HL-60 (cell line): Measurements from ENCODE around the gene FLACC1.

Source experiments
- CTCF ChIP-seq: IDR thresholded peaks from one replicate; pipeline ENCODE4 v1.5.1; 2011; ENCODE audit warnings: low read length, control low read depth, inconsistent platforms; ENCODE audit not compliant: insufficient read depth
- POLR2AphosphoS5 ChIP-seq: IDR thresholded peaks from 2 replicates; pipeline ENCODE4 v1.6.1; 2012; ENCODE audit warnings: low read depth
- REST ChIP-seq: IDR thresholded peaks from 2 replicates; pipeline ENCODE4 v1.6.1; 2012; ENCODE audit warnings: low read depth; ENCODE audit not compliant: insufficient replicate concordance

- TF ChIP-seq CTCF, result no peak
- TF ChIP-seq POLR2AphosphoS5, result no peak
- no peak for TF ChIP-seq REST
Observed at GRCh38 chr2:201322772-201323171, 34.4 kb downstream of the FLACC1 start.
